GM19467 (cell line): Measurements from ENCODE around the gene TMEM108.

Source experiments
- ATAC-seq: cut with Tn5 transposase; IDR thresholded peaks from one replicate; pipeline ENCODE4 v1.9.1; 2021; ENCODE audit warnings: mild to moderate bottlenecking, moderate library complexity; ENCODE audit not compliant: unreplicated experiment

The TMEM108 gene

DNA sequence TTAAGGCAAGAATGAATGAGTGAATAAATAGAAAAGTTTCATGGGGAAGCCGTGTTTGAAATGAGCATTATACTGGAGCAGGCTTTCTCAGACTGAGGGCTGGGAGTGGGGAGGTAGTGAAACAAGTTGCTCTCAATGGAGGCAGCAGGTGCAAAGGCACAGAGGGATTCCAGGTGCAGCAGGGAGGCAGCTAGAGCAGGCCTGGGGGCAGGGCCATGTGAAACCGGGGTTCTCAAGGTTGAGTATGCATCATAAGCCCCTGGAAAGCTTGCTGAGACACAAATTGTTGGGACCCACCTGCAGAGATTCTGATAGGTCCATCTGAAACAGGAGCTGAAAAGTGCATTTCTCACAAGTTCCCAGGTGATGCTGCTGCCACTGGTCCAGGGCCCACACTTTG, 406.9 kb downstream of the TMEM108 start:
- no peak for ATAC-seq
